H9 (cell line): ENCODE results near the gene RASGRF1. TPM values are rescaled to one million over a fixed set of nuclear protein-coding genes. Genes with fewer than 3 reads are reported as not detected.

Experiments used
- DNase-seq: peaks from one replicate; pipeline ENCODE4 v3.0.0-alpha.2; 2017
- H2AFZ ChIP-seq: one replicate; pipeline ENCODE4 v1.6.1; 2013; ENCODE audit warnings: mild to moderate bottlenecking, low read length, control low read depth, moderate library complexity
- H2AK5ac ChIP-seq: 2 replicates; pipeline ENCODE4 v1.6.1; 2013; ENCODE audit warnings: low read length, control low read depth, mixed read lengths; ENCODE audit not compliant: insufficient read length
- H2BK120ac ChIP-seq: one replicate; pipeline ENCODE4 v1.6.1; 2013; ENCODE audit warnings: low read depth, mild to moderate bottlenecking, low read length, control low read depth, inconsistent platforms; ENCODE audit not compliant: poor library complexity, severe bottlenecking
- H2BK12ac ChIP-seq: 2 replicates; pipeline ENCODE4 v1.6.1; 2013; ENCODE audit warnings: low read length, control low read depth, mixed read lengths, low read depth; ENCODE audit not compliant: insufficient read length
- H2BK15ac ChIP-seq: 2 replicates; pipeline ENCODE4 v1.6.1; 2013; ENCODE audit warnings: low read depth, low read length, control low read depth
- H2BK20ac ChIP-seq: one replicate; pipeline ENCODE4 v1.6.1; 2013; ENCODE audit warnings: low read depth, mild to moderate bottlenecking, low read length, control low read depth, inconsistent platforms; ENCODE audit not compliant: poor library complexity, severe bottlenecking
- H2BK5ac ChIP-seq: 2 replicates; pipeline ENCODE4 v1.6.1; 2013; ENCODE audit warnings: low read length, control low read depth, mixed read lengths; ENCODE audit not compliant: insufficient read length
- H3K14ac ChIP-seq: 2 replicates; pipeline ENCODE4 v1.6.1; 2013; ENCODE audit warnings: low read length, control low read depth; ENCODE audit not compliant: insufficient read depth
- H3K18ac ChIP-seq: 2 replicates; pipeline ENCODE4 v1.6.1; 2013; ENCODE audit warnings: low read depth, mild to moderate bottlenecking, mixed read lengths, low read length, control low read depth; ENCODE audit not compliant: insufficient read length
- H3K23ac ChIP-seq: 2 replicates; pipeline ENCODE4 v1.6.1; 2013; ENCODE audit warnings: low read length, control low read depth, mixed read lengths, low read depth; ENCODE audit not compliant: insufficient read length
- H3K23me2 ChIP-seq: 2 replicates; pipeline ENCODE4 v1.6.1; 2013; ENCODE audit warnings: low read depth, mild to moderate bottlenecking, mixed read lengths, low read length, control low read depth; ENCODE audit not compliant: insufficient read length, poor library complexity, severe bottlenecking
- H3K27ac ChIP-seq: 2 replicates; pipeline ENCODE4 v1.5.1; 2013; ENCODE audit warnings: low read length, control low read depth, mixed read lengths, low read depth; ENCODE audit not compliant: insufficient read length
- H3K27me3 ChIP-seq: 2 replicates; pipeline ENCODE4 v1.6.1; 2013; ENCODE audit warnings: low read length, control low read depth, inconsistent platforms; ENCODE audit not compliant: insufficient read depth
- H3K4ac ChIP-seq: 2 replicates; pipeline ENCODE4 v1.6.1; 2013; ENCODE audit warnings: low read depth, mild to moderate bottlenecking, control low read depth, inconsistent platforms, low read length, moderate library complexity
- H3K4me1 ChIP-seq: 2 replicates; pipeline ENCODE4 v1.6.1; 2013; ENCODE audit warnings: low read length, control low read depth, inconsistent platforms; ENCODE audit not compliant: insufficient read depth
- H3K4me2 ChIP-seq: 2 replicates; pipeline ENCODE4 v1.6.1; 2013; ENCODE audit warnings: low read length, control low read depth, mixed read lengths; ENCODE audit not compliant: insufficient read length, insufficient read depth
- H3K56ac ChIP-seq: 2 replicates; pipeline ENCODE4 v1.6.1; 2013; ENCODE audit warnings: low read depth, mild to moderate bottlenecking, mixed read lengths, low read length, control low read depth; ENCODE audit not compliant: insufficient read length
- H3K79me1 ChIP-seq: 2 replicates; pipeline ENCODE4 v1.6.1; 2013; ENCODE audit warnings: low read depth, mild to moderate bottlenecking, moderate library complexity, low read length, control low read depth, inconsistent platforms; ENCODE audit not compliant: insufficient read depth, poor library complexity, severe bottlenecking
- H3K79me2 ChIP-seq: 2 replicates; pipeline ENCODE4 v1.6.1; 2013; ENCODE audit warnings: low read length, control low read depth, inconsistent platforms; ENCODE audit not compliant: insufficient read depth
- H3K9ac ChIP-seq: 2 replicates; pipeline ENCODE4 v1.6.1; 2013; ENCODE audit warnings: low read length, control low read depth, mixed read lengths; ENCODE audit not compliant: insufficient read length; ENCODE audit errors: extremely low read depth
- H3K9me3 ChIP-seq: one replicate; pipeline ENCODE4 v1.6.1; 2013; ENCODE audit warnings: low read depth, low read length, inconsistent platforms; ENCODE audit not compliant: control insufficient read depth
- H3T11ph ChIP-seq: one replicate; pipeline ENCODE4 v1.6.1; 2013; ENCODE audit warnings: mild to moderate bottlenecking, low read length, control low read depth, inconsistent platforms
- H4K20me1 ChIP-seq: one replicate; pipeline ENCODE4 v1.6.1; 2013; ENCODE audit not compliant: control insufficient read depth, insufficient read length, insufficient read depth
- H4K5ac ChIP-seq: 2 replicates; pipeline ENCODE4 v1.6.1; 2013; ENCODE audit warnings: low read depth, mild to moderate bottlenecking, mixed read lengths, low read length, control low read depth; ENCODE audit not compliant: insufficient read length
- H4K8ac ChIP-seq: replicated peaks from 2 replicates; pipeline ENCODE4 v1.6.1; 2013; ENCODE audit warnings: low read length, control low read depth, mixed read lengths, low read depth; ENCODE audit not compliant: insufficient read length
- H4K91ac ChIP-seq: 2 replicates; pipeline ENCODE4 v1.6.1; 2013; ENCODE audit warnings: low read depth, mild to moderate bottlenecking, moderate library complexity, mixed read lengths, low read length, control low read depth; ENCODE audit not compliant: insufficient read length
- H3K27ac Mint-ChIP-seq, 3 experiments: 2 replicates in 2 of 3; 3 replicates in 1 of 3; pipeline ENCODE4 v1.8.0; 2020 to 2021; ENCODE audit warnings: mixed read lengths in 3 of 3, mild to moderate bottlenecking in 1 of 3, moderate library complexity in 1 of 3
- H3K27me3 Mint-ChIP-seq: 2 replicates; pipeline ENCODE4 v1.8.0; 2021; ENCODE audit warnings: low read depth, mild to moderate bottlenecking, moderate library complexity, mixed read lengths
- H3K36me3 Mint-ChIP-seq, 3 experiments: 2 replicates in 2 of 3; 3 replicates in 1 of 3; pipeline ENCODE4 v1.8.0; 2020 to 2021; ENCODE audit warnings: low read depth in 3 of 3, mixed read lengths in 3 of 3; ENCODE audit not compliant: insufficient read depth in 1 of 3
- H3K4me1 Mint-ChIP-seq, 2 experiments: 2 replicates each; pipeline ENCODE4 v1.8.0; 2020; ENCODE audit warnings: mixed read lengths in 2 of 2
- H3K4me3 Mint-ChIP-seq, 2 experiments: 2 replicates in 1 of 2; 3 replicates in 1 of 2; pipeline ENCODE4 v1.8.0; 2020 to 2021; ENCODE audit warnings: mild to moderate bottlenecking in 2 of 2, mixed read lengths in 2 of 2, moderate library complexity in 1 of 2
- H3K9me3 Mint-ChIP-seq, 2 experiments: 2 replicates in 1 of 2; 3 replicates in 1 of 2; pipeline ENCODE4 v1.8.0; 2020; ENCODE audit warnings: mild to moderate bottlenecking in 2 of 2, mixed read lengths in 2 of 2, moderate library complexity in 1 of 2
- total RNA-seq: library from RNA; stranded (reverse); gene quantifications from 2 replicates; pipeline ENCODE4 v1.2.1, GENCODE V29; 2021
- TF ChIP-seq, protein P1 (sequence below): fragments of 200-600 bp; sonication (generic); conservative IDR thresholded peaks from 3 replicates; pipeline ENCODE4 v1.8.0; 2021; ENCODE audit warnings: antibody characterized with exemption, mild to moderate bottlenecking

RASGRF1 gene
- total RNA-seq, 1 experiment from 2014 or later: 0.48 TPM

DNA sequence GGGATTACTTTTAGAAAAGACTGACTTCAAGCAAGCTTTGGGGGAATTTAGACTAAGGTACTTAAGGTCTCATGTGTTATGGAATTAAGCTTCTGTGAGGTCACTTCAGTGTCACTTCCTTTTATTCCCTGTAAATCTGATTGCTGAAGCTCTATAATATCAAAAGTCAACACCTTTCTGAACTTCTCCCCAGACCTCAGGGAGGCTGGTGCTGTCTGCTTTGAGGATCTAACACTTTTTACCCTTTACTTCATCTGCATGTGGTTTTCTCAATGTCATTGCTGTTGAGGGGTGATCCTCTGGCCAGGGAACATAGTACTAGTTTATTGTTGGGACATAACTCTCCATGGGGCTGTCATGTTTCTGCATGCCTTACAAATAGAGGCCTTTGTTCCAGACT, 41.8 kb upstream of the RASGRF1 start:
- Mint-ChIP-seq H3K9me3 (peaks cover 0 to 8% of the 10 kb centered on the region in 2 experiments; a peak in 3 of 5 replicates), H3K4me1 (peaks cover 23 to 27% of the 10 kb centered on the region in 2 experiments), H3K36me3 (no peaks in the 10 kb centered on the region; a peak in 1 of 7 replicates), H3K27ac (no peak overlapping the region), H3K27me3 (peaks cover 14% of the 10 kb centered on the region), H3K4me3 (no peak overlapping the region)
- no peak overlapping the region for H3K4me2 ChIP-seq
- no peak overlapping the region for H3K27ac ChIP-seq
- no peaks in the 10 kb centered on the region for H3K79me2 ChIP-seq
- no peak overlapping the region for H2BK12ac ChIP-seq
- peaks cover 12% of the 10 kb centered on the region; the same call in 1 of the 2 replicates for H3K4me1 ChIP-seq
- no peak overlapping the region for H2BK120ac ChIP-seq
- H4K20me1 ChIP-seq: no peaks in the 10 kb centered on the region
- TF ChIP-seq, protein P1, sequence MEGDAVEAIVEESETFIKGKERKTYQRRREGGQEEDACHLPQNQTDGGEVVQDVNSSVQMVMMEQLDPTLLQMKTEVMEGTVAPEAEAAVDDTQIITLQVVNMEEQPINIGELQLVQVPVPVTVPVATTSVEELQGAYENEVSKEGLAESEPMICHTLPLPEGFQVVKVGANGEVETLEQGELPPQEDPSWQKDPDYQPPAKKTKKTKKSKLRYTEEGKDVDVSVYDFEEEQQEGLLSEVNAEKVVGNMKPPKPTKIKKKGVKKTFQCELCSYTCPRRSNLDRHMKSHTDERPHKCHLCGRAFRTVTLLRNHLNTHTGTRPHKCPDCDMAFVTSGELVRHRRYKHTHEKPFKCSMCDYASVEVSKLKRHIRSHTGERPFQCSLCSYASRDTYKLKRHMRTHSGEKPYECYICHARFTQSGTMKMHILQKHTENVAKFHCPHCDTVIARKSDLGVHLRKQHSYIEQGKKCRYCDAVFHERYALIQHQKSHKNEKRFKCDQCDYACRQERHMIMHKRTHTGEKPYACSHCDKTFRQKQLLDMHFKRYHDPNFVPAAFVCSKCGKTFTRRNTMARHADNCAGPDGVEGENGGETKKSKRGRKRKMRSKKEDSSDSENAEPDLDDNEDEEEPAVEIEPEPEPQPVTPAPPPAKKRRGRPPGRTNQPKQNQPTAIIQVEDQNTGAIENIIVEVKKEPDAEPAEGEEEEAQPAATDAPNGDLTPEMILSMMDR: no peak
- H2BK15ac ChIP-seq: no peak overlapping the region
- H2BK20ac ChIP-seq: no peak overlapping the region
- peaks cover 3% of the 10 kb centered on the region for H3K23me2 ChIP-seq
- no peak overlapping the region for H2AK5ac ChIP-seq
- no peak overlapping the region for H2AFZ ChIP-seq
- peaks cover 2% of the 10 kb centered on the region; the same call in 1 of the 2 replicates for H3K27me3 ChIP-seq
- no peak overlapping the region for H4K91ac ChIP-seq
- H3K56ac ChIP-seq: no peak overlapping the region
- no peak overlapping the region for H3K9ac ChIP-seq
- no peaks in the 10 kb centered on the region for H3K79me1 ChIP-seq
- no peak for DNase-seq
- no peak overlapping the region for H4K5ac ChIP-seq
- no peak overlapping the region for H4K8ac ChIP-seq
- H3T11ph ChIP-seq: no peak overlapping the region
- H3K9me3 ChIP-seq: no peaks in the 10 kb centered on the region
- H3K23ac ChIP-seq: no peak overlapping the region
- no peak overlapping the region for H3K18ac ChIP-seq
- H3K4ac ChIP-seq: no peak overlapping the region
- no peak overlapping the region for H3K14ac ChIP-seq
- no peak overlapping the region for H2BK5ac ChIP-seq
